HG03521 (cell line): ENCODE data around the gene CORO1A.
"Not testable (repeated sequence)": the region's sequence is repeated elsewhere in the genome, so short reads cannot be mapped to it uniquely, and the experiment has no call there.

ENCODE experiments used
- ATAC-seq: cut with Tn5 transposase; IDR thresholded peaks from one replicate; pipeline ENCODE4 v1.9.1; 2021; ENCODE audit warnings: mild to moderate bottlenecking, moderate library complexity; ENCODE audit not compliant: unreplicated experiment

Gene CORO1A

DNA sequence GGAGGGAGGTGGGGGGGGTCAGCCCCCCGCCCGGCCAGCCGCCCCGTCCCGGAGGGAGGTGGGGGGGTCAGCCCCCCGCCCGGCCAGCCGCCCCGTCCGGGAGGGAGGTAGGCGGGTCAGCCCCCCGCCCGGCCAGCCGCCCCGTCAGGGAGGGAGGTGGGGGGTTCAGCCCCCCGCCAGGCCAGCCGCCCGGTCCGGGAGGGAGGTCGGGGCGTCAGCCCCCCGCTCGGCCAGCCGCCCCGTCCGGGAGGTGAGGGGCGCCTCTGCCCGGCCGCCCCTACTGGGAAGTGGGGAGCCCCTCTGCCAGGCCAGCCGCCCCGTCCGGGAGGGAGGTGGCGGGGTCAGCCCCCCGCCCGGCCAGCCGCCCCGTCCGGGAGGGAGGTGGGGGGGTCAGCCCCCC is 14.0 kb upstream of the CORO1A start:
- ATAC-seq: not testable (repeated sequence)

DNA sequence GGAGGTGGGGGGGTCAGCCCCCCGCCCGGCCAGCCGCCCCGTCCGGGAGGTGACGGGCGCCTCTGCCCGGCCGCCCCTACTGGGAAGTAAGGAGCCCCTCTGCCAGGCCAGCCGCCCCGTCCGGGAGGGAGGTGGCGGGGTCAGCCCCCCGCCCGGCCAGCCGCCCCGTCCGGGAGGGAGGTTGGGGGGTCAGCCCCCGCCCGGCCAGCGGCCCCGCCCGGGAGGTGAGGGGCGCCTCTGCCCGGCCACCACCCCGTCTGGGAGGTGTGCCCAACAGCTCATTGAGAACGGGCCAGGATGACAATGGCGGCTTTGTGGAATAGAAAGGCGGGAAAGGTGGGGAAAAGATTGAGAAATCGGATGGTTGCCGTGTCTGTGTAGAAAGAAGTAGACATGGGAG is 13.3 kb upstream of the CORO1A start:
- not testable (repeated sequence) for ATAC-seq

- ATAC-seq: no peak
These were observed 10.3 kb upstream of the CORO1A start for GRCh38 chr16:30173054-30173453.

GRCh38 chr16:30176876-30177275 is 6.5 kb upstream of the CORO1A start:
- ATAC-seq: not testable (repeated sequence)

GRCh38 chr16:30179195-30179594 is 4.2 kb upstream of the CORO1A start:
- ATAC-seq: no peak

DNA sequence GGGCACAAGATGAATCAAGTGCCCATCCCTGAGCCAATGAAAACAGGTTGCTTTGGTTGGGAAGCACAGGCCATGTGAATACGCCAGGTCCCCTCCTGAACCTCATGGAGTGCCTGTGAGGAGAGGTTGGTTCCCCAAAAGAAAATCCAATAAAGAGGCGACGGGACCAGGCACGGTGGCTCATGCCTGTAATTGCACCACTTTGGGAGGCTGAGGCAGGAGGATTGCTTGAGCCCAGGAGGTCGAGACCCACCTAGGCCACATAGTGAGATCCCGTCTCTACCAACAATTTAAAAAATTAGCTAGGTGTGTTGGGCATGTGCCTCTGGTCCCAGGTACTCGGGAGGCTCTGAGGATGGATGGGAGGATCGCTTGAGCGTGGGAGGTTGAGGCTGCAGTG is 3.5 kb upstream of the CORO1A start:
- ATAC-seq: no peak

- ATAC-seq: no peak
These were observed 2.7 kb upstream of the CORO1A start for GRCh38 chr16:30180741-30181140.

DNA sequence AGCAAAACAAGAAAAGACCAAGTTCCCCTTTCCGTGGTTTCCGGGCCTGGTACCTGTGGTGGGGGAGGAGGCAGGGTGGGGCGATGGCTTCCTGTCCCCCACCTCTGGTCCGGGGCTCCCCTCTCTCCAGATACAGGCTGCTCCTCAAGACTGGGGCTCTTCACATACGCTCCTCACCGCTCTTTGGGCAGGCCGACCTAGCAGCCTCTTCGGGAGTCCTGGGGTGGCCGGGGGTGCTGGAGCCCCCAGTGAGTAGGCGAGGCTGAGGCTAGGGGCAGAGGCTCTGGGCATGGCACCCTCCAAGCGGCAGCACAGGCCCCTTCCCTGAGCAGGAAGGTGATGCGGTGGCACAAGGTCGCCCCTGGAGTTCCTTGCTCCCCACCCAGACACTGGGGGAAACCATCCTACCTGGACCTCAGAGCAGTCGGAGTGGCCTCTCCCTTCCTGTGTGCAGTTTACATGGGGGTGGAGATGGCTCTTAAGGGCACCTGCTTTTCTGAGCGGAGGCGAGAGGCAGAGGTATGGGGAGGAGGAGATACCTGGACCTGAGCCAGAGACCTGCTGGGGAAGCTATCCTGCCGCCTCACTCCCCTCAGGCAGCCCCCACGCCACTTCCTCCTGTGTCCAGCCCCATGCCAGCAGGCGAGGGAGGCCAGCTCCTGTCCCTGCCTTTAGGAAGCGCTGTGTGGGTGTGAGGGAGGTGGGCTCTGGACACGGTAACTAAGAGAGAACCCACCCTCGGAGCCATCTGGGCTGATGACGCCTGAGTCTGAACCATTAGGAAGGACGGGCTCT is 891 bp downstream of the CORO1A start:
- ATAC-seq: peak; percentile 30

- ATAC-seq: no peak
These were observed 1.7 kb downstream of the CORO1A start for GRCh38 chr16:30184891-30185682.

- ATAC-seq: no peak
These were observed 2.5 kb downstream of the CORO1A start for GRCh38 chr16:30185683-30186421.

GRCh38 chr16:30186444-30186781 is 3.0 kb downstream of the CORO1A start:
- ATAC-seq: no peak

- ATAC-seq: no peak
These were observed 3.6 kb downstream of the CORO1A start for GRCh38 chr16:30186782-30187555.

DNA sequence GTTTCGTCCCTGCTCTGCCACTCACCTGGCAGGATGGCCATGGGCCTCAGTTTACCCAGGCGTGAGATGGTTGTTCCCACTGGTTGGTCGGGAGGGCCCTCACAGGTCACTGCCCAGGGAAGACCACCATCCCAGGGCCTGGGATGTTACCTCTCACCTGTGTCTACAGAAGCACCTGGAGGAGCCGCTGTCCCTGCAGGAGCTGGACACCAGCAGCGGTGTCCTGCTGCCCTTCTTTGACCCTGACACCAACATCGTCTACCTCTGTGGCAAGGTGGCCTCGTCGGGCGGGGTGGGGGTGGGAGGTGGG is 4.1 kb downstream of the CORO1A start:
- no peak for ATAC-seq

DNA sequence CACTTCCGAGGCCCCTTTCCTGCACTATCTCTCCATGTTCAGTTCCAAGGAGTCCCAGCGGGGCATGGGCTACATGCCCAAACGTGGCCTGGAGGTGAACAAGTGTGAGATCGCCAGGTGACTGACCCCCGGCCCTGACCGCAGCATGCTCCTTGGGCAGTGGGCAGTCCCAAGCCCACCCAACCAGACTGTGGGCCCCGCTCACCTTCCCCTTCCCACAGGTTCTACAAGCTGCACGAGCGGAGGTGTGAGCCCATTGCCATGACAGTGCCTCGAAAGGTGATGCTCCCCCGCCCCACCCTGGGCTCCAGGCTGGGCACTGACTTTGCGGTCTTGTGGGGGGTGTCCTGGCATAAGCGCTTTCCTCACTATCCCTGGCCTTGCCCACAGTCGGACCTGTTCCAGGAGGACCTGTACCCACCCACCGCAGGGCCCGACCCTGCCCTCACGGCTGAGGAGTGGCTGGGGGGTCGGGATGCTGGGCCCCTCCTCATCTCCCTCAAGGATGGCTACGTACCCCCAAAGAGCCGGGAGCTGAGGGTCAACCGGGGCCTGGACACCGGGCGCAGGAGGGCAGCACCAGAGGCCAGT is 4.7 kb downstream of the CORO1A start:
- ATAC-seq: no peak

GRCh38 chr16:30191158-30191557 is 7.8 kb downstream of the CORO1A start:
- ATAC-seq: not testable (repeated sequence)

GRCh38 chr16:30193098-30193497 is 9.7 kb downstream of the CORO1A start:
- ATAC-seq: peak; percentile 8

- ATAC-seq: peak; percentile 86
These were observed 10.2 kb downstream of the CORO1A start, which contains the start of the genes BOLA2B and SLX1A for GRCh38 chr16:30193615-30194014. TSS of gene BOLA2B (minus strand) at chr16:30193666. CDS start at chr16:30193595, 71 bp downstream. TSS of gene SLX1A (plus strand) at chr16:30193875. CDS start at chr16:30194085, 210 bp downstream.

GRCh38 chr16:30194172-30194925 is 10.9 kb downstream of the CORO1A start:
- ATAC-seq: peak; percentile 49

DNA sequence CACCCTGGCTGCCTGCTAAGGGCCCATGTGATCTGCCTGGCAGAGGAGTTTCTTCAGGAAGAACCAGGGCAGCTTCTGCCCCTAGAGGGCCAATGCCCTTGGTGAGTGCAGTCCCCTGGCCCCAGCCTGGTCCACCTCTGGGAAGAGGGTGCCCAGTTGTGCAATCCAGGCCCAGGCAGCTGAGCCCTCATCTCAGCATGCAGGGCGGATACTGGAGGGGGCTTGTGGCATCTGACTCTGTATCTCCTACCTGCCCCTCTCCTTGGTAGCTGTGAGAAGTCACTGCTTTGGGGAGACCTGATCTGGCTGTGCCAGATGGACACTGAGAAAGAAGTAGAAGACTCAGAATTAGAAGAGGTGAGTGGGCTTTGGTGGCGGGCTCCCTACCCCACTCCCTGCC is 13.6 kb downstream of the CORO1A start:
- not testable (repeated sequence) for ATAC-seq

DNA sequence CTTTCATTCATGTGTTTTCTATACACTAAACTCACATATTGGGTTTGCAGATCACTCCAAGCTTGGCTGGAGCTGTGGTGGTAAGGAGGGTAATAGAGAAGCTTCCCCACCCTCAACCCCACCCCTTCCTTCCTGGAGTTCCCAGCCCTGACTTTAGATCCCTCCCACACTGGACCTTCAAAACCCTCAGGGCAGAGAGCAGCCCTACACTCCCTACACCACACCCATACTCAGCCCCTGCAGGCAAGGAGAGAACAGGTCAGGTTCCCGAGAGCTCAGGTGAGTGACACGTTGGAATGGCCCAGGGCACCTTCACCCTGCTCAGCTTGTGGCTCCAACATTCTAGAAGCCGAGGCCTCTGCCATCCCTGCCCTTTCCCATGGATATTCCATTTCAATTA is 15.6 kb downstream of the CORO1A start, which contains the start of gene SULT1A3:
Gene SULT1A3 (plus strand): TSS at position 207 of the 400 bp plus-strand sequence. CDS start 1,474 bp downstream, outside the sequence.
- not testable (repeated sequence) for ATAC-seq
